Measurements from ENCODE around the gene ABHD5. TPM values are rescaled to one million over a fixed set of nuclear protein-coding genes. Genes with fewer than 3 reads are reported as not detected.

Gene ABHD5
- total RNA-seq, 4 donors from 2014 or later = 110 to 300 (median 166) TPM

GRCh38 chr3:43710607-43711006, 19.9 kb downstream of the ABHD5 start:
- TF ChIP-seq CTCF (IDR thresholded peaks at IDR 0.05; ENCODE audit: low read depth) = no peak

- TF ChIP-seq CTCF (IDR thresholded peaks at IDR 0.05; ENCODE audit: low read depth) = no peak
Measured at GRCh38 chr3:43718296-43718695, 27.6 kb downstream of the ABHD5 start.

- no peak for TF ChIP-seq CTCF (IDR thresholded peaks at IDR 0.05; ENCODE audit: low read depth)
Measured at GRCh38 chr3:43723121-43723734, 32.5 kb downstream of the ABHD5 start.

GRCh38 chr3:43726521-43726920, 35.8 kb downstream of the ABHD5 start:
- TF ChIP-seq CTCF (IDR thresholded peaks at IDR 0.05; ENCODE audit: low read depth) = no peak

- TF ChIP-seq CTCF (IDR thresholded peaks at IDR 0.05; ENCODE audit: low read depth) = no peak
Measured at GRCh38 chr3:43727930-43728329, 37.2 kb downstream of the ABHD5 start.

GRCh38 chr3:43728476-43728875, 37.7 kb downstream of the ABHD5 start:
- TF ChIP-seq CTCF (IDR thresholded peaks at IDR 0.05; ENCODE audit: low read depth) = no peak

GRCh38 chr3:43728947-43729346, 38.2 kb downstream of the ABHD5 start:
- no peak for TF ChIP-seq CTCF (IDR thresholded peaks at IDR 0.05; ENCODE audit: low read depth)

Data from subcutaneous adipose tissue (tissue), 4 donors.